SHP77 (cell line): ENCODE measurements around the gene INIP.
"Not testable (repeated sequence)": the region's sequence is repeated elsewhere in the genome, so short reads cannot be mapped to it uniquely, and the experiment has no call there.

Source experiments
- DNase-seq, 2 experiments: peaks; one replicate each; lab custom pipeline; 2025; lab: John Stamatoyannopoulos, UW

INIP gene

DNA sequence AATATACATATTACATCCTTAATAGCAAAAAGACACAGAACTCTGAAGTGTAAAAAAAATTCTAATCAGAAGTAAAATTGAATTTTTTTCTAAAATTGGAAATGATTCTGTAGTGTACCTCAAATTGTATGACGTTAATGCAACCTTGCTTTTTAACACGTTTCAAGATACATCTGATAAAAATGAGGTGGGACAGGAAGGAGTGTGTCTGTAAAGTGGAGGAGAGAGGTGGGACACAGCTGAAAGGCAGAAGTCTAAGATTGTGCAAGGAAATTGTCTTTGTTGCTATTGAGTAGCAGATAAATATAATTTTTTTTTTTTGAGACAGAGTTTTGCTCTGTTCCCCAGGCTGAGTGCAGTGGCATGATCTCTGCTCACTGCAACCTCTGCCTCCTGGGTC lies 17.0 kb upstream of the INIP start:
- DNase-seq, result no peak

DNA sequence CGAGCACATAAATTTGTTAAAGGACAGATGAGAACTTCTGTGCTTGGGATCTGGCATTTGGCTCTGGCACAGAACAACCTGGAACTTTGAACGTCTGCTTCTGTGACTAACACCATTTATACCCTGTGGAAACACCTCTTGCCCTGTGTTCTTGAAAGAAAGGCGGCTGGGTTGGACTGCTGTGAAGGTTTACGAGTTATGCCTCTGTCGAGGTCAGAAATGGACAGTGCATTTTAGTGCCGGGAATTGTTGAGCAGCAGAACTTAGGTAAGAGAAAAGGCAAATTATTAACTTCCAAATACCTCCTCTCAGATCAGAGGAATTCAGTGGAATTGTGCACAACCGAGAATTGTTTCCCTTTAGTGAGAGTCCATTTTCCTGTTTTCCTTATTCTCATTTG lies 14.1 kb upstream of the INIP start:
- no peak for DNase-seq

DNA sequence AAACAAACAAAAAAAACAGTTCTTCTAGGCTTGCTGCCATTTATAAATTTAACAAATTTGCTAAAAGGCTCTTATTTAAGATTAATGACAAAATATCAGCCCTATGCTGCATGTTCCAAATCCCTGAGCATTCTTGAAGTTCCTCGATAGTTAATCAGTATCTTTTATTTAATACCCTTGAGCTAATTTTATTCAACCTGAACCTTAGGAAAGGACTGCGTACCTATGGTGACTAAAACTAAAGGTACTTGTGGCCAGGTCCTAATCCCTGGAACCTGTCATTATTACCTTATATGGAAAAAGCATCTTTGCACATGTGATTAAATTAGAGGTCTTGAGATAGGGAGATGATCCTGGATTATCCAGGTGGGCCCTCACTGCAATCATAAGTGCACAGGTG lies 10.5 kb upstream of the INIP start:
- DNase-seq, result no peak

DNA sequence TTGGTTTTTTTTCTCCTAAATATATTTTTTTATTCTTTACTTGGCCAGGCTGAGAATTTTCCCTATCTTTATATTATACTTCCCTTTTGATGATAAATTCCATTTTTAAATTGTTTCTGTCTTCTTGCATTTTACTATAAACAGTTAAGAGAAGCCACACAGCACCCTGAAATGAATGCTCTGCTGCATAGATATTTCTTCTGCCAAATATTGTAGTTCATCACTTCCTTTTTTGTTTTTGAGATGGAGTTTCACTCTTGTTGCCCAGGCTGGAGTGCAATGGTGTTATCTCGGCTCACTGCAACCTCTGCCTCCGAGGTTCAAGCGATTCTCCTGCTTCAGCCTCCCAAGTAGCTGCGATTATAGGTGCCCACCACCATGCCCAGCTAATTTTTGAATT lies 8.5 kb upstream of the INIP start:
- no peak for DNase-seq

DNA sequence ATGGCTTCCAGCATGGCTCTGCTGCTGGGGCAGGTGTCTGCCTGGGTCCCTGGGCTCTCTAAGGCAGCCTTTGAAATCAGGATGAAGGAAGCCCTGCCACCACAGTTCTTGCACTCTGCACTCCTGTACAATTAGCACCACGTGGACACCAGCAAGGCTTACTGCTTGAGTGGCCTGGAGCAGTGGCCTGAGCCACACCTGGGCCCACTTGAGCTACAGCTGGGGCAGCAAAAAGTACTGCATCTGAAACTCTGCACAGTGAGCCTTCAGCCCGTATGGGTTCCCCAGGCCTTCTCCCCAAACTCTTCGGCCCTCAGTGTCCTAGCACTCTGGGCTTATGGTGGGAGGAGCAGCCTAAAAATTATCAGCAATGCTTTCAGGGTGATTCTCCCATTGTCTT lies 8.0 kb upstream of the INIP start:
- no peak for DNase-seq

- not testable (repeated sequence) for DNase-seq
Measured at GRCh38 chr9:112722749-112723148, 4.8 kb upstream of the INIP start.

GRCh38 chr9:112720113-112720780 lies 2.3 kb upstream of the INIP start:
- no peak for DNase-seq

- DNase-seq, result no peak
Measured at GRCh38 chr9:112719696-112720095, 1.8 kb upstream of the INIP start.

DNA sequence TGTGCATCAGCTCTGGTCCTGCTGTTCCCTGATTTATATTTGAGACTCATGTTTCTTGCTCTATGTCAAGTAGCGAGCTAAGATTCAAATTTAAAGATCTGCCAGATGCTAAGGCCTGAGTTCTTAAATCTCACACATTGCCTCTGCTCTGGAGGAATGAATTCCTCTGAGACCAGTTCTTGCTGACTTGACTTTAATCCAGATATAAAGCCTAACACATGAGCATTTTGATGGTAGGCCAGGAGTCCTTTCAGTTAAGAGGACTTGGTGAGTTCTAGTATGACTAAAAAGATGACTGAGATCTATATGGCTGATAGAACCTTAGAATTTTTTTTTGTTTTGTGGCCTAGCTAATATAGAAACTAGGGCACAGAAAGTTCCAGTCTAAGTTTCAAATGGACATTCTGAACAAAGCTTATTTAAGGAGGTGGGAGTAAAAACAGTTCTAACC lies 1.3 kb upstream of the INIP start:
- DNase-seq, result no peak

- no peak for DNase-seq
Measured at GRCh38 chr9:112712678-112713077, 5.2 kb downstream of the INIP start.

DNA sequence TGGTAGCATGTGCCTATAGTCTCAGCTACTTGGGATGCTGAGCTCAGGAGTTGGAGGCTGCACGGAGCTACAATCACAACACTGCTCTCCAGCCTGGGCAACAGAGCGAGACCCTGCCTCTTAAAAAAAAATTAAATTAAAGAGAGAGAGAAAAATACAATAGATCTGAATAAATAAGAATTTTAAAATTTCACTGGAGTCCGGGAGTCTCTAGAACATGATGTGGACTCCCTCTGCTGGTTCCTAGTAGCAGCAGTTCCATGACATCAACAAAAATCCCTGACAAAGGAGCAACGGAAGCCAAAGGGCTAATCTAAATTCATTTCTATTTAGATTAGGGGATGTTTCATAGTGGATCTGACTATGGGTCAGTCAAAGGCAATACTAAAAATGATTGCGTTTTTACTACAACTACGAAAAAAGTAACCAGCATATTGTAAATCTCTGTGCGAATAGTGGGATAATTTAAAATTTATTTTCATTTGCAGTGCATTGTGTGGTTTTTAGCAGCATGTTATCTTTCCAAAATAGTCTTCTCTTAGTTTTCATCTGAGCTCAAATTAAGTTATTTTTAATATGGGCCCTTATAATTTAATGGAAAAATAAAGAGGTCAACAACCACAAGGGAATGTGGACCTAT lies 6.7 kb downstream of the INIP start:
- peak in 1 of 2 experiments; percentile 11 for DNase-seq

DNA sequence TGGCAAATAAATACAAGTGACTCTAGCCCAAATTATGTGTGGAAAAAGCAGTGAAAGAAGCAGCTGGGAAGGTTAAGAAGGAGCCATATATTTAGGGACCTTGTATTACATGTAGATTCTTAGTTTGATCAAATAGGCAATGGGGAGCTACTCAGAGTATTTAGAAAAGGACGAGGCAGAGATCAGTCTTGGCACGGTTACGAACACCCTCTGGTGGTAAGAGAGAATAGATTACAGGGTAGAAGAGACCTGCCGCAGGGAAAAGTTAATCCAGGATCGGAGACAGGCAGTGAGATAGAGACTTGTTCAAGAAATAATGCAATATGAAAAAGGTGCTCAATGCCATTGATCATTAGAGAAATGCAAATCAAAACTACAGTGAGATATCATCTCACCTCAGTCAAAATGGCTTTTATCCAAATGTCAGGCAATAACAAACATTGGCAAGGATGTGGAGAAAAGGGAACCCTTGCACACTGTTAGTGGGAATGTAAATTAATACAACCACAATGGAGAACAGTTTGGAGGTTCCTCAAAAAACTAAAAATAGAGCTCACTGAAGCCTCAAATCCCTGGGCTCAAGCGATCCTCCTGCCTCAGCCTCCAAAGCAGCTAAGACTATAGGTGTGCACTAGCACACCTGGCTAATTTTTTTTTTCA lies 12.0 kb downstream of the INIP start:
- DNase-seq, result peak in 1 of 2 experiments; percentile 24

DNA sequence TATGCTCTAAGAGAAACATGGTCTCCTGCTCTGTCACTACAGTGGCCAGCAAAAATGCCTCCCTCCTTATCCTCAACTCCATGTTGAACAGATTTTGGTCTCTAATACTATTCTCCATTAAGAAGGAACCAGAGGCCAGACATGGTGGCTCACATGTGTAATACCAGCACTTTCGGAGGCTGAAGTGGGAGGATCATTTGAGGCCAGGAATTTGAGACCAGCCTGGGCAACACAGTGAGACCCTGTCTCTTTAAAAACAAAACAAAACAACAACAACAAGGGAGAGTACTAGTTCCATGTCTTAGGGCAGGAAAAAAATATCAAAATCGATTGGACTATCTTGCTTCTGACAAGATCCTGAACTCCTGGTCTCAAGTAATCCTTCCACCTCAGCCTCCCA lies 14.6 kb downstream of the INIP start:
- DNase-seq, result no peak

GRCh38 chr9:112700085-112700484 lies 17.8 kb downstream of the INIP start:
- DNase-seq, result no peak

GRCh38 chr9:112699230-112699629 lies 18.7 kb downstream of the INIP start:
- DNase-seq, result no peak

DNA sequence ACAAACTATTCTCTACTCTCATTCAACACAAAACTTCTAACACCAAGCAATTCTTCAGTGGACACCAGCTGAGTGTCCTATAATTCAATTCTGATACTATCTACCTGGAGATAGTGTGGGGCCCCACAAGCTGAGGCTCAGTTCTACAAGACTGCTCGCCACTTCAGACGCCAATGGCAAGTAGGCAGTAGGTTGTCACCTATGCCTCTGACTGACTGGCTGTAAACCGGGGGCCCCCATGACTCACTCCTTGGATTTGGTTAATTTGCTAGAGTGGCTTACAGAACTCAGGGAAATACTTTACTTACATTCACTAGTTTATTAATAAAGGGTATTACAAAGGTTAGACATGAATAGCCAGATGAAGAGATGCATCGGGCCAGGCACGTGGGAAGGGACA lies 21.5 kb downstream of the INIP start:
- no peak for DNase-seq

DNA sequence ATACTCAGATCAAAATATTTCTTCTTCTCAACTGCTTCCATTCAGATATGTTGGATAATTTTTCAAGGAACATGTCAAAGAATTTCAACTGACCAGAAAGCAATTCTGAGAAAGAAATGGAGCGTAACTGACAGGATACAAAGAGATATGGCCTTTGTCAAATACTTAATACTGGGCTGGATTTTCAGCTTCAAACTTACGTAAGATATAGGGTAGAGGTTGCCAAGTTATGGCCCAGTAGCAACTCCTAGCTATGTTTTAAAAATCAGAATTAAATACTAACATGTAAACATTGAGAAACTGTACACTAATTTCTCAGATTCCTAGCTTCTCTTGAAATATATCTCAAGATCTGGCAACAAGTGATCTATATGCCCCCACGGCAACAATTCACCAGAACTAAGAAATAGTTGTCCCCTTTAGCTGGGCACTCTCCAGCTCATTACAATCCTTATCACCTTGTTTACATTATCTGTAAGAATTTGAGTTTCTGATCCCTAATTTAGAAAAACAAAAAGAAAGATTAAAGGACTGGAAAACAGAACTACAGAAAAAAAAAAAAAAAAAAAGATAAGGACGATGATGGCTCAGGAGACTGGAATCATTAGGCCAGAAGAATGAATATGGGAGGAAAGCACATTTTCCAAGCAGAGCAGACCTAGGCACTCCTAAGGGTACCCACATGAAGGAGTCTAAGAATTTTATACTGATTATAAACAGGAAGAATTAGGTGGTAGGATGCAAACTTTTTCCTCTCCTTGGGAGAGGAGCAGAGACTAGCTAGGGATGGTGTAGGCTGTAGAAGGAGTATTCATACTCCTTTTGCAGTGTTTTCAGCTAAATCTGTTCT lies 23.0 kb downstream of the INIP start:
- DNase-seq, result no peak

- no peak for DNase-seq
Measured at GRCh38 chr9:112689161-112689740, 28.7 kb downstream of the INIP start.

GRCh38 chr9:112680731-112681402 lies 37.0 kb downstream of the INIP start:
- DNase-seq, result no peak

- DNase-seq, result no peak
Measured at GRCh38 chr9:112677040-112677439, 40.9 kb downstream of the INIP start.

DNA sequence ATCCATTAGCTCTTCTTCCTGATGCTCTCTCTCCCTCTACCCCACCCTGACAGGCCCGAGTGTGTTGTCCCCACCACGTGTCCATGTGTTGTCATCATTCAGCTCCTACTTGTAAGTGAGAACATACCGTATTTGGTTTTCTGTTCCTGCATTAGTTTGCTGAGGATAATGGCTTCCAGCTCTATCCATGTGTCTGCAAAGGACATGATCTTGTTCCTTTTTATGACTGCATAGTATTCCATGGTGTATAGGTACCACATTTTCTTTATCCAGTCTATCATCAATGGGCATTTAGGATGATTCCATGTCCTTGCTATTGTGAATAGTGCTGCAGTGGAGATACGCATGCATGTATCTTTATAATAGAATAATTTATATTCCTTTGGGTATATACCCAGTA lies 44.7 kb downstream of the INIP start:
- DNase-seq, result not testable (repeated sequence)
